CD4-positive, alpha-beta T cell treated with Interleukin-15 for 1 hour (primary cell): ENCODE results near the gene VSIG8.

Experiments used
- DNase-seq: peaks from one replicate; pipeline ENCODE4 v3.0.0-alpha.2; 2020

The VSIG8 gene

DNA sequence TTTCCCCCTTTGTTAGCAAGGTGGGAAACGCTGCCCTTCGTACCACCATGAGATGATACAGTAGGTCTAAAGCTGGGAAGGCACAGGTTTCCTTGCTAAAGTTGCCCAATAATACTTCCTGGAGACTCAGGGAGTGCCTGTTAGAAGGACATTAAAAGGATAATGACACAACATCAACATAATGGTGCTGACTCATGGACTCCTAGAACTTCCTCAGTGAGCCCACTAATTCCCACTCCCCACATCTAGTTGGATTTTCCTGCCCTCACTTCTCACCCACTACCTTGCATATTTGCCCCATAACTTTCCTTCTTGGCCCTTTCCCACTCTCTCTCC, 20.0 kb upstream of the VSIG8 start:
- no peak for DNase-seq

DNA sequence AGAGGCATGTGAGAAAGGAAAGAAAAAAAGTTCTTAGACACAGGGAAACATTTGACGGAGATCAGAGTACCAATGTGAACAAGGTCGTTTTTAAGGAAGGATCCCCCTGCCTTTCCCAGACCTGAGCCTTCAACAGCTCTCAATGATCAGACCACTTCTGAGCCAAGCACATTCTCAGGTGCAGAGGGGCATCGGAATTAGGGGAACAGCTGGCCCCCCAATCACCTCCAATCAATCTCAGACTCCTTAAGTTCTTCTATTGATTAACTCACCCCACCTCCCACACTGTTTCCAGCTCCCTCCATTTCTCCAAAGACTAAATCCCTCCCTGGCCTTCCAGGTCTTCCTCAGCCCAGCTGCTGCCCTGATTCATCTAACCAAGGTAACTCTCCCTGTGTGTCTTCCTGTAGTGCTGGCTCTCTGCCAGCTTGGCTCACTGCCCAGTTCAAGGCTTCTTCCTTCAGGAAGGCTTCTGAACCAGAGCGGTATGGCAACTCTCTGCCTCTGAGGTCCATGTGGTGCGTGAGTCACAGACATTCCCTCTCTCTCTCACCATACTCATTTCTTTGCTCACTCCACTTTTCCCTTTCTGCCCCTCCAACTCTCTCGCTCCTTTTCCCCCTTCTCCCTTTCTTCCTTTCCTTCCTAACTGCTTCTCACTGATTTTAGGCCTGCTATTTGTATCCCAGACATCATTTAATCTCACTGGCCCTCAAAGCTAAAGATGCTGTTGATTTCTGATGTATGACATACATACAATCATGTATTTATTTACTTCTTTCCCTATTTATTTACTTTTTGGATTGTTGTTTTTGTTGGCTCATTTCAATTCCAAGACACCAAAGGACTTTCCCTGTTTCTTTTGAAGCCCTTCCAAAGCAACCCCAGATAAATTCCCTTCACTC, 19.4 kb upstream of the VSIG8 start:
- DNase-seq: peak; percentile 46

- DNase-seq: no peak
Observed at GRCh38 chr1:159880430-159880829, 18.0 kb upstream of the VSIG8 start.

- no peak for DNase-seq
Observed at GRCh38 chr1:159879977-159880376, 17.5 kb upstream of the VSIG8 start.

- no peak for DNase-seq
Observed at GRCh38 chr1:159879136-159879535, 16.7 kb upstream of the VSIG8 start.

DNA sequence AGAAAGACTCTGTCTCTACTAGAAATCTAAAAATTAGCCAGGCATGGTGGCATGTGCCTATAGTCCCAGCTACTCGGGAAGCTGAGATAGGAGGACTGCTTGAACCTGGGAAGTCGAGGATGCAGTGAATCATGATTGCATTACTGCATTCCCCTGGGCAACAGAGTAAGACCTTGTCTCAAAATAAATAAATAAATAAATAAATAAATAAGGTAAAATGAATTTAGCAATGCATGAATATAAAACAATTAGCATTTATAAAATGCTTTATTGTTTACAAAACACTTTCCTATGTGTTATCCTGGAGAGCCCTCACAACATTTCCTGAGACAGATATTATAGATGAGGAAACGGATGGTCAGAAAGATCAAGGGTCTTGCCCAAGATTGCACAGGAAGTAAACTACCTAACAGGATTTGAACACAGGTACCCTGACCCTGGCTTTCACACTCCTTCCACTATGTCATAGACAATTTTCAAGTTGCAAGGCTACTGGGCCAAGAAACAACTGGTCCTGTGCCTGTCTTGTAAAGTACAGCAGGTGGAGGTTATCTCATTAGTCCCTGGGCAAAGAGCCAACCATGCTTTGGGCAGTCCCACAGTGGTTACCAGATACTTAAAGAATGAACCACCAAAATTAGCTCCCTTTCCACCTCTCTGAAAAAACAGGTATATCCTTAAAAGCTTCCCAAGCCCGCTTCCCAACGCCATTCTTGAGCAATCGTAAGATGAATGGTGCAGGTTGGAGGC, 15.4 kb upstream of the VSIG8 start:
- DNase-seq: no peak

DNA sequence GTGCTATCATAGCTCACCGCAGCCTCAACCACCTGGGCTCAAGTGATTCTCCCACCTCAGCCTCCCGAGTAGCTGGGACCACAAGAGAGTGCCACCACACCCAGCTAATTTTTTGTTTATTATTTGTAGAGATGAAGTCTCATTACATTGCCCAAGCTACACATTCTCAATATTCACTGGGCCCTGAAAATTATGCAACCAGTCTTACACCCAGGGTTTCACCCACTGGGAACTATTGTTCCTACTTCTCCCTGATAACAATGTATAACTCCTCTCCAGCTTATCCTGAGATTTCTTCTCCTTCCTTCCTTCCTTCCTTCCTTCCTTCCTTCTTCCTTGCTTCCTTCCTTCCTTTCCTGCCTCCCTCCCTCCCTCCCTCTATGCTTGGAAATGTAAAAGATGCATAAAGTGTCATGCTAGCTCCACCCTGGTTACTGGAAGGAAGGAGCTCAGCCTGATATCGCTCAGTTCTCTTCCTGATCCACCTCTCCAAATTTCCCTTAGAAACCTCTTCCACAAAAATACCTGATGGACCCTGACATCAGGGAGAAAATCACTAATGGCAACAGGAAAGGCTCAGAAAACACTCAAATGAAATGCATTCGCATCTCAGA, 11.2 kb upstream of the VSIG8 start:
- no peak for DNase-seq

DNA sequence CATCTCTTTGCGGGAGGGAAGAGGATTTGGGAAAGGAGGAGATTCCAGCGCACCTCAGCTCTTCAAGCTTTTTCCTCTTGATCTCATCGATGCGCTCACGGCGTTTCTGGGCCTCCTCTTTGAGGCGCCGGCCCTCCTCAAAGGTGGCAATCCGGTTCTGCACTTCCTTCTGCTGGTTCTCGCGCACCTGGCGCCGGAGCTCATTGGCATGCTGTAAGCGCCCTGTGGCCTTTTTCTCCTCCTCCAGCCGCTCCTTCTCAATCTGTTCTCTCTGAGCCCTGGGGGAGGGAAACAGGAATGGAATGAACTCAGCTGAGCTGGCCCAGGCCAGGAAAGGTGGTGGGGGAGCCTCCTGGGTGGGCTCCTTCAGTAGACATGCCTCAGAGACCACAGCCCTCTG, 10.4 kb upstream of the VSIG8 start:
- DNase-seq: no peak

DNA sequence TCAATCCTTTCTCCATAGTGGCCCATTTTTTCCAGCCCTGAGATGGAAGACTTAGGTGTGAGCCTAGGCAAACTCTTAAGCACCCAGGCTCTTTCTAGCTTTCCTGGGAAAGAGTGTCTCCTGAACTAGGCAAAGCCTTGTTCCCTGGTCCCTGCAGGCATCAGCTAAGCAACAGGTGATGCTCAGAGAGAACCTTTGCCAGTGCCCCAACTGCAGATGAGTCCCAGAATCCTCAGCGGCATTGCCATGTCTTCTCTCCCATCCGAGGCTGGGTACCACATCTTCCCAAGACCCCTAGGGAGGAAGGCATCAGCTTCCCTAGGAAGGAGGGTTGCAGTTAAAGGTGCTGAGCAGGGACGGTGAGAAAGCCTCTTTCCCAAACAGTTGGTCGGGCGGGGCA, 8.2 kb upstream of the VSIG8 start:
- DNase-seq: no peak

GRCh38 chr1:159869607-159870006, 7.2 kb upstream of the VSIG8 start:
- DNase-seq: no peak

GRCh38 chr1:159869173-159869572, 6.7 kb upstream of the VSIG8 start:
- no peak for DNase-seq

DNA sequence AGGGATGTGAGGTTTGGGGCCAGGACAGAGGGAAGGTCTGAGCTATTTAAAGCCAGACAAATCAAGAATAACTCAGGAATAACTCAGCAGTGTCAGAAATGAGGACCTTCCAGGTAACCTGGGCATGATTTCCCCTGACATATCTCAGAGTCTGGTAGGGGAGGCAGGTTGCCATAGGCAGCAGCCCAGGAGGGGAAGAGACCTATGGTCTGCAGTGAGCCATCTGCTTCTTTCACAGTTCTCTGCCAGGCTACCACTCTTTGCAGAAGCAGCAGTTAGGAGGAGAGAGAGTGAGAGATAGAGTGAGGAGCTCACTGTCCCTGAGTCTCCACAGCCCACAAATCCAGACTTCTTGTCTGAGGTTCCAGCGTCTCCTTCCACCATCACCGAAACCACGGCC, 6.3 kb upstream of the VSIG8 start:
- DNase-seq: no peak

GRCh38 chr1:159867664-159868026, 5.2 kb upstream of the VSIG8 start:
- no peak for DNase-seq

DNA sequence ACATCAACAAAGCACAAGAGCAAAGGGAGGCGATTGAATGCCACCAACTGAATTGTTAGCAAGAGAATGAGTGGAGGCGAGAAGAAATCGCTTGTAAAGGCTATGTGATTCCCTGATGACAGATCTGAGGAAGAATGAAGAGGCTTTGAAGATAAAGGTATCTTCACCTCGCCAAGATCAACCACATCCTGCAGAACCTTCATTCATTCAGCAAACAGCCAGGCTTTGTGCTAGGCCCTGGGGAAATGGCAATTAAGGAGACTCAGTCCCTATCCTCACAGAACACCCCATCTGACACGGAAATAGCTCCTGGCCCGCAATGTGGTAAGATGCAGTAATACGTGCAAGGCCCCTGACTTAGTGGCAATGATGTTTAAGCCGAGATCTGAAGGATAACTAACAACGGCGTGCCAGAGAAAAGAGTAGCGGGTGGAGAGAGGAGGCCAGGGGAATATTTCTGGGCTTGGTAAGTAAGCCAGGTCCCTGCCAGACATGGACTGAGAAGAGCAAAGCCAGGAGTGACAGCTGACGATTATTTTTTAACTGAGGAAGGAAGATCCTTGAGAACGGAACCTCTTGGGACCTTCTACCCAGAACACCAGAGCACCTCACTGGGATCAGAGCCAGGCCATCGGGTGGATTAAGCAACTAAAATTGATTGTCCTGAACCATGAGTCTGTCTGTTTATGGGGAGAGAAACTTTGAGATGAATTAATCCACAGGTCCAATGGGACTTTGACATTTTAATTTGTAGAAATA, 4.6 kb upstream of the VSIG8 start:
- no peak for DNase-seq

GRCh38 chr1:159866066-159866465, 3.6 kb upstream of the VSIG8 start:
- no peak for DNase-seq

GRCh38 chr1:159864262-159864661, 1.8 kb upstream of the VSIG8 start:
- DNase-seq: no peak

DNA sequence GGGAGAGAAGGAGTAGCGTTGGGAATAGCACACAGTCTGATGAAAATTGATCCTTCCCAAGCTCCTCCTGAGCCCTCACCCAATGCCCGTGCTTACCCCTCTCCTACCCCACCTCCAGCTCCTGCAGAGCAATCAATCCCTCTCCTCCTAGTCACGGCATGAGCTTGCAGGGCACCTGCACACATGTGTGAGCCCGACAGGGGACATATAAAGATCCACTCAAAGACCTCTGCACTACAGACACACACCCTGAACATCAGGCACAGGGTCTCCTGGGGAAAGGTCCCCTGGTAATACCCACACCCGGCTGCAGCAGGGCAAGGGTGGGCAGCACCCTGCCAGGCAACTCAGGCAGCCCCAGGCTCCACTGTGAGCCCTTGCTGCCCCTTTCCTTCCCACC, 426 bp downstream of the VSIG8 start:
- no peak for DNase-seq

GRCh38 chr1:159861218-159861617, 1.2 kb downstream of the VSIG8 start:
- DNase-seq: no peak

DNA sequence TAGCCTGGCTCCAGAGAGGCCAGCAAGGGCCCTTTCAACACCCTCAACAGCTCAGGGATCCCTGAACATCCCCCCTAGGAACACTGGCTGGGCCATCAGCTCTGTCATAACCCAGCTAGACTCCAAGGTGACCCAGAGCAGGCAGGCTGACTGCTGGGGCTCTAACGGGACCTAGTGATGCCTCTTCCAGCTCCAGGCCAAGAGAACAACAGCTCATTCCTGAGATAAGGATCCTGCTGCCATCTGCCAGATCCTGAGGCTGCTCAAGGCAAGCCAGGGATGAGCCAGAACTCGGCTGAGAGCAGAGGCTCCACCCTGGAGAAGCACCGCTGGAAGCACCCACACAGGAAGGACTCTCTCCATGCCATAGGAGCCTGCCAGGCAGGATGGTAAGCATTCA, 2.0 kb downstream of the VSIG8 start:
- no peak for DNase-seq

- DNase-seq: no peak
Observed at GRCh38 chr1:159859767-159860322, 2.6 kb downstream of the VSIG8 start.

- DNase-seq: no peak
Observed at GRCh38 chr1:159857889-159858288, 4.6 kb downstream of the VSIG8 start.

DNA sequence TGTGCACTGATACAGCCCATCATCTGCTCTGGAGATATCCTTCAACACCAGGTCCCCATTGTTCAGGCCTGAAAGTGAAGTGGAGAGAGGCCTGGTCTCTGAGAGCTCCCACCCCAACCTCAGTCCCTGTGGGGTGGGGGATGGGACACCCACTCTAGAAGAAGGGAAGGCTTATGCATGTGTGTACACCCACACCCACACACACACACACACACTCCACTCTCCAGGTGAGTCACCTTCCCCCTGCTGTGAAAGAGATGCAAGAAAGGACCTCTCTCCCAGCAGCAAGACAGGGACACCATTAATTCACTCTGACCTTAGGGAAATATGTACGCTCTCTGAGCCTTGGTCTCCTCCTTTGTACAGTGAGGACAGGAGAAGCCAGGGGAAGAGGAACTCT, 5.9 kb downstream of the VSIG8 start:
- no peak for DNase-seq

GRCh38 chr1:159855709-159856108, 6.7 kb downstream of the VSIG8 start:
- no peak for DNase-seq
